K562 (cell line): ENCODE data around the gene HMCN1. TPM values are rescaled to one million over a fixed set of nuclear protein-coding genes. Genes with fewer than 3 reads are reported as not detected.

Source experiments
- ATAC-seq: fragments of 200-7000 bp; cut with Tn5 transposase; 3 replicates; pipeline ENCODE4 v1.9.1; 2020; ENCODE audit warnings: moderate library complexity
- BruUV-seq: library from RNA; stranded (reverse); fragments of 400-500 nt; replicated peaks from 2 replicates; lab custom pipeline; 2021; lab: Mats Ljungman, UMichigan
- CTCF ChIA-PET: fragments of 300-600 bp; formaldehyde crosslinking; extraction: SDS; loops from one replicate; lab custom pipeline; 2021; ENCODE audit warnings: low intra/inter-chr PET ratio; lab: Yijun Ruan, JAX
- POLR2A ChIA-PET: fragments of 300-600, 350-650 bp; sonication (Branson Sonifier 250); formaldehyde crosslinking; extraction: SDS; loops from one replicate; lab custom pipeline; 2021; ENCODE audit warnings: antibody characterized with exemption, inconsistent platforms; lab: Yijun Ruan, JAX
- DNase-seq, 4 experiments: peaks; one replicate each; pipeline versions ENCODE4 v3.0.0 to v3.0.0-alpha.2; 2011 to 2018; ENCODE audit warnings: low spot score in 3 of 4, mixed read lengths in 3 of 4; ENCODE audit errors: extremely low read depth in 1 of 4
- FAIRE-seq: peaks from 2 replicates; lab custom pipeline; 2011; peaks lifted over from hg19 to GRCh38; lab: Jason Lieb, UNC
- H2AFZ ChIP-seq: 2 replicates; pipeline ENCODE4 v1.6.0; 2011; ENCODE audit warnings: low read depth, low read length, control low read depth, inconsistent platforms
- H3K27ac ChIP-seq: fragments of 200-600 bp; 3 replicates; pipeline ENCODE4 v1.8.0; 2011; ENCODE audit warnings: low read depth, mild to moderate bottlenecking, control low read depth, inconsistent platforms, low read length, moderate library complexity, mixed read lengths; ENCODE audit errors: extremely low read depth
- H3K27me3 ChIP-seq, 2 experiments: fragments of 300-600 bp in 1 of 2; 2 replicates in 1 of 2; 3 replicates in 1 of 2; pipeline versions ENCODE4 v1.6.0 to v1.8.0; 2011; ENCODE audit warnings: inconsistent platforms in 2 of 2, low read length in 2 of 2, mild to moderate bottlenecking in 1 of 2, mixed read lengths in 1 of 2, moderate library complexity in 1 of 2; ENCODE audit not compliant: control insufficient read depth in 2 of 2, insufficient read depth in 2 of 2
- H3K36me3 ChIP-seq: fragments of 300-600 bp; 3 replicates; pipeline ENCODE4 v1.8.0; 2011; ENCODE audit warnings: mild to moderate bottlenecking, low read length, inconsistent platforms; ENCODE audit not compliant: control insufficient read depth, insufficient read depth
- H3K4me1 ChIP-seq, 2 experiments: fragments of 200-600 bp in 1 of 2; replicated peaks in 1 of 2; 2 replicates in 1 of 2; 3 replicates in 1 of 2; pipeline versions ENCODE4 v1.5.1 to v1.8.0; 2011; ENCODE audit warnings: inconsistent platforms in 2 of 2, low read length in 2 of 2, mild to moderate bottlenecking in 1 of 2, mixed read lengths in 1 of 2, moderate library complexity in 1 of 2; ENCODE audit not compliant: control insufficient read depth in 2 of 2, insufficient read depth in 2 of 2
- H3K4me2 ChIP-seq: 2 replicates; pipeline ENCODE4 v1.6.1; 2011; ENCODE audit warnings: low read length, control low read depth, inconsistent platforms, mixed read lengths; ENCODE audit not compliant: insufficient read depth
- H3K4me3 ChIP-seq: fragments of 200-600 bp; sonication (generic), shearing (Covaris generic); 2 replicates; pipeline ENCODE4 v1.5.1; 2016; ENCODE audit warnings: control low read depth, inconsistent platforms
- H3K79me2 ChIP-seq: fragments of 200-600 bp; 3 replicates; pipeline ENCODE4 v1.8.0; 2011; ENCODE audit warnings: low read length, inconsistent platforms; ENCODE audit not compliant: control insufficient read depth, insufficient read depth
- H3K9ac ChIP-seq, 2 experiments: 2 replicates each; pipeline versions ENCODE4 v1.6.0 to v1.6.1; 2011; ENCODE audit warnings: low read depth in 2 of 2, low read length in 2 of 2, control low read depth in 1 of 2, inconsistent platforms in 1 of 2, mild to moderate bottlenecking in 1 of 2, mixed read lengths in 1 of 2; ENCODE audit not compliant: insufficient read depth in 1 of 2
- H3K9me1 ChIP-seq: one replicate; pipeline ENCODE4 v1.6.0; 2011; ENCODE audit warnings: inconsistent platforms, mild to moderate bottlenecking, low read length, moderate library complexity; ENCODE audit not compliant: control insufficient read depth, insufficient read depth
- H3K9me3 ChIP-seq: replicated peaks from 2 replicates; pipeline ENCODE4 v1.5.1; 2011; ENCODE audit warnings: low read depth, low read length, inconsistent platforms; ENCODE audit not compliant: control insufficient read depth, insufficient read depth
- H4K20me1 ChIP-seq: replicated peaks from 2 replicates; pipeline ENCODE4 v1.6.1; 2011; ENCODE audit warnings: low read length, inconsistent platforms, mixed read lengths; ENCODE audit not compliant: control insufficient read depth, insufficient read depth
- C11orf30 ChIP-seq: fragments of 450-650 bp; IDR thresholded peaks from 2 replicates; pipeline ENCODE4 v1.6.1; 2016; ENCODE audit warnings: low read depth, mild to moderate bottlenecking
- MAFF ChIP-seq: IDR thresholded peaks from 2 replicates; pipeline ENCODE4 v1.6.1; 2012; ENCODE audit warnings: low read length, improper control_type of control experiment
- MAFG ChIP-seq: fragments of 450-650 bp; conservative IDR thresholded peaks from 2 replicates; pipeline ENCODE4 v1.6.1; 2016; ENCODE audit warnings: missing genetic modification characterization, missing compliant biosample characterization
- ZNF316 ChIP-seq: fragments of 450-650 bp; IDR thresholded peaks from 2 replicates; pipeline ENCODE4 v1.6.1; 2016
- ZNF79 ChIP-seq: fragments of 250-450 bp; sonication (Bioruptor Pico); IDR thresholded peaks from 2 replicates; pipeline ENCODE4 v1.4.0; 2020; ENCODE audit warnings: low read depth, mild to moderate bottlenecking, moderate library complexity
- WGBS: fragments of 100-300 bp; shearing (Covaris generic); methylation state at CpG from one replicate; pipeline ENCODE4 v1.1.6; 2016; ENCODE audit warnings: low coverage, mixed read lengths; ENCODE audit not compliant: insufficient coverage; ENCODE audit errors: missing lambda C conversion rate; 5-methylcytosine and 5-hydroxymethylcytosine counted together
- in situ Hi-C: fragments of 300-500 bp; cut with MboI; formaldehyde crosslinking; loops from 4 replicates; pipeline ENCODE4 v1.15.0; 2018; ENCODE audit warnings: inconsistent platforms, mixed read lengths
- intact Hi-C: fragments of 100-400 bp; cut with micrococcal nuclease; formaldehyde crosslinking; loops from 2 replicates; pipeline ENCODE4 v1.14.2; 2022
- polyA plus RNA-seq, 8 experiments: library from polyadenylated mRNA; depleted of rRNA in 4 of 8; stranded (reverse) in 5 of 8; unstranded in 3 of 8; fragments of >200 nt; fragmentation: Nextera tagmentation in 2 of 8; fragmentation: Illumina TruSeq in 1 of 8; extraction: Ambion mirVana in 2 of 8; extraction: Trizol in 1 of 8; gene quantifications; 2 replicates each; pipeline versions ENCODE4 v1.2.1 to v1.2.3, GENCODE V29; 2011 to 2014; ENCODE audit warnings: inconsistent platforms in 1 of 8, missing spikeins in 1 of 8
- total RNA-seq, 7 experiments: library from RNA; depleted of rRNA in 6 of 7; stranded (reverse); fragments of >200 nt in 6 of 7; fragmentation: Illumina TruSeq in 2 of 7; extraction: Trizol in 2 of 7; gene quantifications; 2 replicates each; pipeline versions ENCODE4 v1.2.1 to v1.2.3, GENCODE V29; 2011 to 2021; ENCODE audit warnings: low replicate concordance in 1 of 7
- TF ChIP-seq, protein P1 (sequence below): fragments of 250-450 bp; sonication (Bioruptor Pico); IDR thresholded peaks from 2 replicates; pipeline ENCODE4 v1.5.0; 2021
- TF ChIP-seq, protein P2 (sequence below): sonication (generic); formaldehyde crosslinking; IDR thresholded peaks from 2 replicates; pipeline ENCODE4 v1.8.0; 2022; ENCODE audit warnings: missing genetic modification reagents, mild to moderate bottlenecking, moderate library complexity, borderline replicate concordance

Gene HMCN1
- total and polyA plus RNA-seq, 9 of the 15 experiments (the other 6 are each of a cell fraction or from before 2014, with no cell fraction given), result 0.07 to 0.36 (median 0.21) TPM

GRCh38 chr1:186102107-186102506, 367.9 kb downstream of the HMCN1 start:
- no peak overlapping the region for H3K4me2 ChIP-seq

More at GRCh38 chr1:186102107-186102506, 367.9 kb downstream of the HMCN1 start:
- ChIA-PET CTCF (no interaction called here), POLR2A (interaction anchor here (0.6 kb wide), 1 partner anchor 9 kb away, joined by 4 read pairs; no protein-coding TSS in a partner anchor)
- Histone ChIP-seq H2AFZ (peak overlapping the region; percentile 25; the same call in 1 of the 2 replicates), H3K27me3 (no peaks in the 10 kb centered on the region), H3K27ac (peak overlapping the region; percentile 31; the same call in 1 of the 3 replicates), H3K4me1 (peaks cover 0 to 7% of the 10 kb centered on the region in 2 experiments; a peak in 3 of 5 replicates), H3K79me2 (no peaks in the 10 kb centered on the region), H3K9ac (no peak overlapping the region), H3K9me3 (no peaks in the 10 kb centered on the region), H4K20me1 (no peaks in the 10 kb centered on the region), H3K9me1 (no peaks in the 10 kb centered on the region), H3K36me3 (no peaks in the 10 kb centered on the region), H3K4me3 (no peak overlapping the region)
- BruUV-seq, result no TSS peak
- WGBS, result 50% methylated on average over 1 of the region's 1 CpG
- intact Hi-C loops, result loop anchor here (2.0 kb wide), 1 partner anchor 55 kb away; no protein-coding TSS in a partner anchor
- peak; percentile 34; the same call in 1 of the 3 replicates for ATAC-seq
- DNase-seq, result no peak
- TF ChIP-seq C11orf30, result peak; percentile 69
- TF ChIP-seq, protein P1, sequence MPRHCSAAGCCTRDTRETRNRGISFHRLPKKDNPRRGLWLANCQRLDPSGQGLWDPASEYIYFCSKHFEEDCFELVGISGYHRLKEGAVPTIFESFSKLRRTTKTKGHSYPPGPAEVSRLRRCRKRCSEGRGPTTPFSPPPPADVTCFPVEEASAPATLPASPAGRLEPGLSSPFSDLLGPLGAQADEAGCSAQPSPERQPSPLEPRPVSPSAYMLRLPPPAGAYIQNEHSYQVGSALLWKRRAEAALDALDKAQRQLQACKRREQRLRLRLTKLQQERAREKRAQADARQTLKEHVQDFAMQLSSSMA (CRISPR knock-in tag), result no peak
- TF ChIP-seq ZNF316, result peak; percentile 69
- no peak for TF ChIP-seq ZNF79 (CRISPR knock-in tag)
- peak; percentile 24; the same call in 1 of the 2 replicates for TF ChIP-seq MAFG (tag)
- TF ChIP-seq MAFF, result peak; percentile 15; the same call in 1 of the 2 replicates
- TF ChIP-seq, protein P2, sequence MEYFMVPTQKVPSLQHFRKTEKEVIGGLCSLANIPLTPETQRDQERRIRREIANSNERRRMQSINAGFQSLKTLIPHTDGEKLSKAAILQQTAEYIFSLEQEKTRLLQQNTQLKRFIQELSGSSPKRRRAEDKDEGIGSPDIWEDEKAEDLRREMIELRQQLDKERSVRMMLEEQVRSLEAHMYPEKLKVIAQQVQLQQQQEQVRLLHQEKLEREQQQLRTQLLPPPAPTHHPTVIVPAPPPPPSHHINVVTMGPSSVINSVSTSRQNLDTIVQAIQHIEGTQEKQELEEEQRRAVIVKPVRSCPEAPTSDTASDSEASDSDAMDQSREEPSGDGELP (CRISPR knock-in tag), result no peak
- in situ Hi-C loops, result no loop called here
- FAIRE-seq, result no peak
